Esophagus muscularis mucosa (tissue), 4 donors: ENCODE data around the gene CNFN.

Experiments used
- CTCF ChIP-seq, 3 experiments: fragments of 200-600 bp in 2 of 3; fragments of 450-650 bp in 1 of 3; sonication (generic) in 2 of 3; IDR thresholded peaks; one replicate each; pipeline ENCODE4 v1.5.1; 2017 to 2019; ENCODE audit warnings: antibody characterized with exemption in 3 of 3, mild to moderate bottlenecking in 2 of 3, moderate library complexity in 1 of 3
- EP300 ChIP-seq: sonication (generic); formaldehyde crosslinking; IDR thresholded peaks from one replicate; pipeline ENCODE4 v1.6.1; 2017; ENCODE audit warnings: antibody characterized with exemption
- POLR2A ChIP-seq: fragments of 450-650 bp; IDR thresholded peaks from one replicate; pipeline ENCODE4 v1.6.1; 2017; ENCODE audit warnings: antibody characterized with exemption, moderate library complexity, mild to moderate bottlenecking, low read depth
- POLR2AphosphoS5 ChIP-seq, 2 donors: sonication (generic); formaldehyde crosslinking; IDR thresholded peaks; one replicate each; pipeline ENCODE4 v1.6.1; 2017; ENCODE audit warnings: antibody characterized with exemption in 2 of 2

DNA sequence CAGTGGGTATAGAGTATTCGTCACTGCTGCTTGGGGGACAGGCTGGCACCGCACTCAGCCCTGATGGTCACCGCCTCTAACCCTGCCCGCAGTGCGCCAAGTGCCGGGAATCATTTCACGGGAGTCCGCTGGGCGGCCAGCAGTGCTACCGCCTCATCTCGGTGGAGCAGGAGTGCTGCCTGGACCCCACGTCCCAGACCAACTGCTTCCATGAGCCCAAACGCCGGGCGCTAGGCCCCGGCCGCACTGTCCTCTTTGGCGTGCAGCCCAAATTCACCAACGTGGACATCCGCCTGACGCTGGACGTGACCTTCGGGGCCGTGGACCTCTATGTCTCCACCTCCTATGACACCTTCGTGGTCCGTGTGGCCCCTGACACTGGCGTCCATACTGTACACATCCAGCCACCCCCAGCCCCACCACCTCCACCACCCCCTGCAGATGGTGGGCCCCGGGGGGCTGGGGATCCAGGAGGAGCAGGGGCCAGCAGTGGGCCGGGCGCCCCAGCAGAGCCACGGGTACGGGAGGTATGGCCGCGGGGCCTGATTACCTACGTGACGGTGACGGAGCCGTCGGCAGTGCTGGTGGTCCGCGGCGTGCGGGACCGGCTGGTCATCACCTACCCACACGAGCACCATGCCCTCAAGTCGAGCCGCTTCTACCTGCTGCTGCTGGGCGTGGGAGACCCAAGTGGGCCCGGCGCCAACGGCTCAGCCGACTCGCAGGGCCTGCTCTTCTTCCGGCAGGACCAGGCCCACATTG lies 14.5 kb downstream of the CNFN start:
- TF ChIP-seq CTCF (IDR thresholded peaks at IDR 0.05) (no peak), POLR2A (no peak), EP300 (no peak), POLR2AphosphoS5 (IDR thresholded peaks at IDR 0.05) (no peak)
